HEK293 (cell line): ENCODE measurements around the gene ARHGAP32.

ENCODE experiments used
- CTCF ChIA-PET: fragments of 350-600 bp; formaldehyde crosslinking; extraction: SDS; loops from one replicate; lab custom pipeline; 2021; ENCODE audit warnings: antibody characterized with exemption; lab: Yijun Ruan, JAX
- POLR2A ChIA-PET: fragments of 300-600 bp; formaldehyde crosslinking; extraction: SDS; loops from one replicate; lab custom pipeline; 2020; ENCODE audit warnings: antibody characterized with exemption, inconsistent platforms; lab: Yijun Ruan, JAX
- H3K27ac ChIP-seq: fragments of 200-500 bp; sonication (Bioruptor generic); 2 replicates; pipeline ENCODE4 v1.5.1; 2014; ENCODE audit warnings: low read depth, low read length, control low read depth, inconsistent platforms; ENCODE audit errors: extremely low read depth
- H3K36me3 ChIP-seq, 2 experiments: fragments of 200-500 bp in 1 of 2; sonication (Bioruptor generic) in 1 of 2; 1 replicate in 1 of 2; 2 replicates in 1 of 2; pipeline ENCODE4 v1.5.1; 2014 to 2017; ENCODE audit warnings: inconsistent platforms in 2 of 2, low read length in 2 of 2; ENCODE audit not compliant: control insufficient read depth in 2 of 2, insufficient read depth in 1 of 2
- H3K4me1 ChIP-seq: fragments of 200-500 bp; sonication (Bioruptor generic); 2 replicates; pipeline ENCODE4 v1.5.1; 2014; ENCODE audit warnings: mild to moderate bottlenecking, low read length, inconsistent platforms; ENCODE audit not compliant: control insufficient read depth, insufficient read depth
- H3K4me3 ChIP-seq: 2 replicates; pipeline ENCODE4 v1.5.1; 2011; ENCODE audit warnings: low read depth, mild to moderate bottlenecking, control low read depth, low read length, moderate library complexity
- H3K9me3 ChIP-seq: fragments of 200-500 bp; sonication (Bioruptor generic); 2 replicates; pipeline ENCODE4 v1.5.1; 2014; ENCODE audit warnings: low read depth, low read length, inconsistent platforms; ENCODE audit not compliant: control insufficient read depth, insufficient read depth
- INSM2 ChIP-seq: fragments of 450-650 bp; formaldehyde crosslinking; IDR thresholded peaks from 2 replicates; pipeline ENCODE4 v1.5.1; 2016; ENCODE audit warnings: missing biosample characterization, missing genetic modification characterization
- PRDM4 ChIP-seq: fragments of 450-650 bp; formaldehyde crosslinking; IDR thresholded peaks from 2 replicates; pipeline ENCODE4 v1.5.1; 2017; ENCODE audit warnings: missing biosample characterization, missing genetic modification characterization
- RBAK ChIP-seq: fragments of 450-650 bp; formaldehyde crosslinking; IDR thresholded peaks from 2 replicates; pipeline ENCODE4 v1.5.1; 2016; ENCODE audit warnings: missing biosample characterization, missing genetic modification characterization
- SP7 ChIP-seq: fragments of 450-650 bp; formaldehyde crosslinking; IDR thresholded peaks from 2 replicates; pipeline ENCODE4 v1.5.1; 2016; ENCODE audit warnings: missing biosample characterization, missing genetic modification characterization
- YY2 ChIP-seq: fragments of 450-650 bp; formaldehyde crosslinking; IDR thresholded peaks from 2 replicates; pipeline ENCODE4 v1.5.1; 2016; ENCODE audit warnings: missing biosample characterization, missing genetic modification characterization
- ZBTB17 ChIP-seq: fragments of 450-650 bp; formaldehyde crosslinking; IDR thresholded peaks from 2 replicates; pipeline ENCODE4 v1.5.1; 2016; ENCODE audit warnings: missing biosample characterization, missing genetic modification characterization
- ZBTB20 ChIP-seq: fragments of 450-650 bp; formaldehyde crosslinking; IDR thresholded peaks from 2 replicates; pipeline ENCODE4 v1.5.1; 2016; ENCODE audit warnings: missing biosample characterization, missing genetic modification characterization
- ZNF140 ChIP-seq: fragments of 450-650 bp; formaldehyde crosslinking; IDR thresholded peaks from 2 replicates; pipeline ENCODE4 v1.5.1; 2016; ENCODE audit warnings: missing biosample characterization, missing genetic modification characterization
- ZNF221 ChIP-seq: fragments of 450-650 bp; formaldehyde crosslinking; IDR thresholded peaks from 2 replicates; pipeline ENCODE4 v1.5.1; 2017; ENCODE audit warnings: missing biosample characterization, missing genetic modification characterization, borderline replicate concordance
- ZNF223 ChIP-seq: fragments of 450-650 bp; formaldehyde crosslinking; IDR thresholded peaks from 2 replicates; pipeline ENCODE4 v1.5.1; 2016; ENCODE audit warnings: missing biosample characterization, missing genetic modification characterization
- ZNF280D ChIP-seq: fragments of 450-650 bp; formaldehyde crosslinking; IDR thresholded peaks from 2 replicates; pipeline ENCODE4 v1.5.1; 2016; ENCODE audit warnings: missing biosample characterization, missing genetic modification characterization
- ZNF366 ChIP-seq: fragments of 450-650 bp; formaldehyde crosslinking; conservative IDR thresholded peaks from 2 replicates; pipeline ENCODE4 v1.5.1; 2016; ENCODE audit warnings: missing biosample characterization, missing genetic modification characterization
- ZNF404 ChIP-seq: fragments of 450-650 bp; formaldehyde crosslinking; IDR thresholded peaks from 2 replicates; pipeline ENCODE4 v1.5.1; 2017; ENCODE audit warnings: missing biosample characterization, missing genetic modification characterization
- ZNF549 ChIP-seq: fragments of 450-650 bp; IDR thresholded peaks from 2 replicates; pipeline ENCODE4 v1.5.1; 2018; ENCODE audit warnings: missing biosample characterization, missing genetic modification characterization, mild to moderate bottlenecking, inconsistent platforms, moderate library complexity
- ZNF645 ChIP-seq: fragments of 450-650 bp; formaldehyde crosslinking; IDR thresholded peaks from 2 replicates; pipeline ENCODE4; 2016; ENCODE audit warnings: missing biosample characterization, missing genetic modification characterization
- ZNF664 ChIP-seq: fragments of 450-650 bp; formaldehyde crosslinking; IDR thresholded peaks from 2 replicates; pipeline ENCODE4 v1.5.1; 2016; ENCODE audit warnings: missing biosample characterization, missing genetic modification characterization
- ZSCAN4 ChIP-seq: fragments of 450-650 bp; formaldehyde crosslinking; IDR thresholded peaks from 2 replicates; pipeline ENCODE4 v1.5.1; 2017; ENCODE audit warnings: missing biosample characterization, missing genetic modification characterization
- TF ChIP-seq, protein P1 (sequence below): fragments of 450-650 bp; formaldehyde crosslinking; conservative IDR thresholded peaks from 2 replicates; pipeline ENCODE4 v1.5.1; 2016; ENCODE audit warnings: low read depth, missing biosample characterization, missing genetic modification characterization

Gene ARHGAP32

DNA sequence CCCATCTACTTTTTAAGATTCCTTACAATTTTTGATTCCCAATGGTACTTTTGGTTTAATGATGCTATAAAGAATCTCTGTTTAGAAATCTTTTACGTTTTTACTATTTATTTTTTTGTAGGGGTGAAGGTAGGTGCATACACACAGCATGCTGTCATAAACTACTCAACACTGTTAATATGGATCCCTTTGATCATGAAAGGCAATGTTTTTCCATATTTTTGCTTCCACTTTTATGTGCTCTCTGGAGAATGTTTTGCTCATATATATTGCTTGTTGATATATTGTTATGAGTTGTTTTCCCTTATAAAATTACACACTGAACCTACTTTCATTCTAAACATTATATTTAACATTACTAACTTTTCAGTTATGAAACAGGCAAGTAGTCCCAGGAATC lies 125.9 kb downstream of the ARHGAP32 start:
- ChIA-PET CTCF (no interaction called here), POLR2A (no interaction called here)
- TF ChIP-seq, protein P1, sequence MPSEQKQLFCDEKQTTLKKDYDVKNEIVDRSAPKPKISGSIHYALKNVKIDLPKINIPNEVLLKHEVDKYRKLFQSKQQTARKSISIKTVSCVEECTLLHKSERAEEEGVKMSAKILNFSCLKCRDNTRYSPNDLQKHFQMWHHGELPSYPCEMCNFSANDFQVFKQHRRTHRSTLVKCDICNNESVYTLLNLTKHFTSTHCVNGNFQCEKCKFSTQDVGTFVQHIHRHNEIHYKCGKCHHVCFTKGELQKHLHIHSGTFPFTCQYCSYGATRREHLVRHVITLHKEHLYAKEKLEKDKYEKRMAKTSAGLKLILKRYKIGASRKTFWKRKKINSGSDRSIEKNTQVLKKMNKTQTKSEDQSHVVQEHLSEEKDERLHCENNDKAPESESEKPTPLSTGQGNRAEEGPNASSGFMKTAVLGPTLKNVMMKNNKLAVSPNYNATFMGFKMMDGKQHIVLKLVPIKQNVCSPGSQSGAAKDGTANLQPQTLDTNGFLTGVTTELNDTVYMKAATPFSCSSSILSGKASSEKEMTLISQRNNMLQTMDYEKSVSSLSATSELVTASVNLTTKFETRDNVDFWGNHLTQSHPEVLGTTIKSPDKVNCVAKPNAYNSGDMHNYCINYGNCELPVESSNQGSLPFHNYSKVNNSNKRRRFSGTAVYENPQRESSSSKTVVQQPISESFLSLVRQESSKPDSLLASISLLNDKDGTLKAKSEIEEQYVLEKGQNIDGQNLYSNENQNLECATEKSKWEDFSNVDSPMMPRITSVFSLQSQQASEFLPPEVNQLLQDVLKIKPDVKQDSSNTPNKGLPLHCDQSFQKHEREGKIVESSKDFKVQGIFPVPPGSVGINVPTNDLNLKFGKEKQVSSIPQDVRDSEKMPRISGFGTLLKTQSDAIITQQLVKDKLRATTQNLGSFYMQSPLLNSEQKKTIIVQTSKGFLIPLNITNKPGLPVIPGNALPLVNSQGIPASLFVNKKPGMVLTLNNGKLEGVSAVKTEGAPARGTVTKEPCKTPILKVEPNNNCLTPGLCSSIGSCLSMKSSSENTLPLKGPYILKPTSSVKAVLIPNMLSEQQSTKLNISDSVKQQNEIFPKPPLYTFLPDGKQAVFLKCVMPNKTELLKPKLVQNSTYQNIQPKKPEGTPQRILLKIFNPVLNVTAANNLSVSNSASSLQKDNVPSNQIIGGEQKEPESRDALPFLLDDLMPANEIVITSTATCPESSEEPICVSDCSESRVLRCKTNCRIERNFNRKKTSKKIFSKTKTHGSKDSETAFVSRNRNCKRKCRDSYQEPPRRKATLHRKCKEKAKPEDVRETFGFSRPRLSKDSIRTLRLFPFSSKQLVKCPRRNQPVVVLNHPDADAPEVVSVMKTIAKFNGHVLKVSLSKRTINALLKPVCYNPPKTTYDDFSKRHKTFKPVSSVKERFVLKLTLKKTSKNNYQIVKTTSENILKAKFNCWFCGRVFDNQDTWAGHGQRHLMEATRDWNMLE (tag by site-specific recombination) = no peak
- TF ChIP-seq SP7 (tag by site-specific recombination) (no peak), YY2 (tag by site-specific recombination) (no peak), RBAK (tag by site-specific recombination) (no peak), ZNF404 (tag by site-specific recombination) (no peak), ZNF221 (tag by site-specific recombination) (no peak), INSM2 (tag by site-specific recombination) (no peak), ZBTB20 (tag by site-specific recombination) (no peak)

GRCh38 chr11:129063118-129063517 lies 129.0 kb downstream of the ARHGAP32 start:
- H3K27ac ChIP-seq = no peak overlapping the region
- H3K9me3 ChIP-seq = no peaks in the 10 kb centered on the region
- CTCF ChIA-PET = interaction anchor here (1.1 kb wide), 1 partner anchor 53 kb away, joined by 3 read pairs; no protein-coding TSS in a partner anchor
- no peak overlapping the region for H3K4me3 ChIP-seq
- POLR2A ChIA-PET = no interaction called here
- peaks cover 3% of the 10 kb centered on the region; the same call in 1 of the 2 replicates for H3K4me1 ChIP-seq
- H3K36me3 ChIP-seq = peaks cover 0 to 4% of the 10 kb centered on the region in 2 experiments; a peak in 1 of 3 replicates
- TF ChIP-seq ZNF280D (tag by site-specific recombination) (no peak), PRDM4 (tag by site-specific recombination) (no peak), ZNF664 (tag by site-specific recombination) (no peak), ZNF223 (tag by site-specific recombination) (no peak), ZNF645 (tag by site-specific recombination) (no peak), ZBTB17 (tag by site-specific recombination) (no peak), ZNF549 (no peak), ZNF140 (no peak), ZSCAN4 (tag by site-specific recombination) (no peak), ZNF366 (tag by site-specific recombination) (no peak)

More for the DNA sequence above, 125.9 kb downstream of the ARHGAP32 start:
- no peak overlapping the region for H3K27ac ChIP-seq
- peaks cover under 1% of the 10 kb centered on the region; the same call in 1 of the 2 replicates for H3K4me1 ChIP-seq
- no peaks in the 10 kb centered on the region for H3K9me3 ChIP-seq
- H3K4me3 ChIP-seq = no peak overlapping the region
- H3K36me3 ChIP-seq = peaks cover 0 to 4% of the 10 kb centered on the region in 2 experiments; a peak in 1 of 3 replicates
